ENCODE results near the gene ASTN2.

DNA sequence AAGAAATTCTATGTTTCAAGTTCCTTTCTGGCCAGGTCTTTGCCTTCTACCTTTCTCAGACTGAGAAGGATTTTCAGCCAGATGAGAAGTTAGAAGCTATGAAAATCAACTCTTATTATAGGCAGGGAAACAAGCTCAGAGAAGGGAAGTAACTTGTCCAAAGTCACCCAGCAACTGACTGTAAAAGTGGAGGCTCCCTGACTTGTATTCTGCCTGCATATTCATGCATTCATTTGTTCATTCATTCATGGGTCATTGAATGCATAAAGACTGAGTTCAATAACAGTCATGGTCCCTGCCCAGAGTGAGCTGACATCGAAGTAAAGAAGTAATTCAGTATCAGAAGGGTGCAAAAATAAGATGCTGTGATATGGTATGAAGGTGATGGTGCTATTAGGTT, 1021.7 kb downstream of the ASTN2 start:
- TF ChIP-seq, protein P1, sequence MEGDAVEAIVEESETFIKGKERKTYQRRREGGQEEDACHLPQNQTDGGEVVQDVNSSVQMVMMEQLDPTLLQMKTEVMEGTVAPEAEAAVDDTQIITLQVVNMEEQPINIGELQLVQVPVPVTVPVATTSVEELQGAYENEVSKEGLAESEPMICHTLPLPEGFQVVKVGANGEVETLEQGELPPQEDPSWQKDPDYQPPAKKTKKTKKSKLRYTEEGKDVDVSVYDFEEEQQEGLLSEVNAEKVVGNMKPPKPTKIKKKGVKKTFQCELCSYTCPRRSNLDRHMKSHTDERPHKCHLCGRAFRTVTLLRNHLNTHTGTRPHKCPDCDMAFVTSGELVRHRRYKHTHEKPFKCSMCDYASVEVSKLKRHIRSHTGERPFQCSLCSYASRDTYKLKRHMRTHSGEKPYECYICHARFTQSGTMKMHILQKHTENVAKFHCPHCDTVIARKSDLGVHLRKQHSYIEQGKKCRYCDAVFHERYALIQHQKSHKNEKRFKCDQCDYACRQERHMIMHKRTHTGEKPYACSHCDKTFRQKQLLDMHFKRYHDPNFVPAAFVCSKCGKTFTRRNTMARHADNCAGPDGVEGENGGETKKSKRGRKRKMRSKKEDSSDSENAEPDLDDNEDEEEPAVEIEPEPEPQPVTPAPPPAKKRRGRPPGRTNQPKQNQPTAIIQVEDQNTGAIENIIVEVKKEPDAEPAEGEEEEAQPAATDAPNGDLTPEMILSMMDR (IDR thresholded peaks at IDR 0.05; ENCODE audit: low read depth, low read length, poor library complexity, severe bottlenecking), result no peak
- no peak for TF ChIP-seq EZH2phosphoT487 (IDR thresholded peaks at IDR 0.05; ENCODE audit: borderline replicate concordance, low read length)

All from DOHH2 (cell line).